ENCODE results near the gene FAR1. TPM values are rescaled to one million over a fixed set of nuclear protein-coding genes. Genes with fewer than 3 reads are reported as not detected.

Gene FAR1
- total RNA-seq, 2 donors from 2014 or later, result 40.2 to 43.2 TPM

GRCh38 chr11:13676576-13676975, 8.1 kb downstream of the FAR1 start:
- no peak for TF ChIP-seq POLR2A (IDR thresholded peaks at IDR 0.05)
- no peak for TF ChIP-seq CTCF (IDR thresholded peaks at IDR 0.05)
- no peak for DNase-seq
- no peaks in the 10 kb centered on the region for H3K27me3 ChIP-seq
- no peak for ATAC-seq
- 13 to 22% methylated on average over 1 of the region's 1 CpG for WGBS, 2 donors
- intact Hi-C loops (cut with DNase I), result no loop called here
- H3K4me3 ChIP-seq, result no peak overlapping the region
- no peaks in the 10 kb centered on the region for H3K9me3 ChIP-seq
- H3K4me1 ChIP-seq, result peaks cover 34% of the 10 kb centered on the region
- H3K36me3 ChIP-seq (replicated peaks in 1 of 2; ENCODE audit: insufficient read depth in 1 of 2, low read depth in 2 of 2), result no peaks in the 10 kb centered on the region
- H3K27ac ChIP-seq, result peak overlapping the region in 1 of 4 donors; percentile 26

- H3K27ac ChIP-seq, result no peak overlapping the region
- H3K27me3 ChIP-seq, result no peaks in the 10 kb centered on the region
- TF ChIP-seq CTCF (IDR thresholded peaks at IDR 0.05), result no peak
- TF ChIP-seq POLR2A (IDR thresholded peaks at IDR 0.05), result no peak
- peaks cover 26% of the 10 kb centered on the region for H3K4me1 ChIP-seq
- intact Hi-C loops (cut with DNase I), result no loop called here
- WGBS, 2 donors, result 91 to 100% methylated on average over 2 of the region's 2 CpGs
- no peaks in the 10 kb centered on the region for H3K36me3 ChIP-seq (replicated peaks in 1 of 2; ENCODE audit: insufficient read depth in 1 of 2, low read depth in 2 of 2)
- no peak for ATAC-seq
- no peaks in the 10 kb centered on the region for H3K9me3 ChIP-seq
- no peak for DNase-seq
- no peak overlapping the region for H3K4me3 ChIP-seq
Observed at GRCh38 chr11:13679768-13680167, 11.3 kb downstream of the FAR1 start.

GRCh38 chr11:13680501-13681264, 12.2 kb downstream of the FAR1 start:
- H3K9me3 ChIP-seq, result no peaks in the 10 kb centered on the region
- H3K4me3 ChIP-seq, result no peak overlapping the region
- H3K4me1 ChIP-seq, result peaks cover 19% of the 10 kb centered on the region
- H3K27me3 ChIP-seq, result no peaks in the 10 kb centered on the region
- TF ChIP-seq CTCF (IDR thresholded peaks at IDR 0.05) (no peak), POLR2A (IDR thresholded peaks at IDR 0.05) (no peak)
- no peaks in the 10 kb centered on the region for H3K36me3 ChIP-seq (replicated peaks in 1 of 2; ENCODE audit: insufficient read depth in 1 of 2, low read depth in 2 of 2)
- intact Hi-C loops (cut with DNase I), result no loop called here
- H3K27ac ChIP-seq, result no peak overlapping the region
- DNase-seq (peak in 1 of 4 donors; percentile 26), ATAC-seq (no peak)
- 80 to 83% methylated on average over 4 of the region's 4 CpGs for WGBS, 2 donors

- no peaks in the 10 kb centered on the region for H3K9me3 ChIP-seq
- no peak for TF ChIP-seq CTCF (IDR thresholded peaks at IDR 0.05)
- TF ChIP-seq POLR2A (IDR thresholded peaks at IDR 0.05), result no peak
- no peaks in the 10 kb centered on the region for H3K27me3 ChIP-seq
- intact Hi-C loops (cut with DNase I), result no loop called here
- DNase-seq, result no peak
- H3K4me1 ChIP-seq, result peaks cover 12% of the 10 kb centered on the region
- H3K27ac ChIP-seq, result no peak overlapping the region
- no peak overlapping the region for H3K4me3 ChIP-seq
- no peak for ATAC-seq
- no peaks in the 10 kb centered on the region for H3K36me3 ChIP-seq (replicated peaks in 1 of 2; ENCODE audit: insufficient read depth in 1 of 2, low read depth in 2 of 2)
- 91 to 100% methylated on average over 2 of the region's 2 CpGs for WGBS, 2 donors
Observed at GRCh38 chr11:13681446-13681845, 13.0 kb downstream of the FAR1 start.

GRCh38 chr11:13682212-13682611, 13.7 kb downstream of the FAR1 start:
- Histone ChIP-seq H3K36me3 (replicated peaks in 1 of 2; ENCODE audit: insufficient read depth in 1 of 2, low read depth in 2 of 2) (no peaks in the 10 kb centered on the region), H3K27me3 (no peaks in the 10 kb centered on the region), H3K9me3 (no peaks in the 10 kb centered on the region), H3K27ac (no peak overlapping the region), H3K4me1 (peaks cover 5% of the 10 kb centered on the region), H3K4me3 (no peak overlapping the region)
- ATAC-seq, result no peak
- DNase-seq, result no peak
- intact Hi-C loops (cut with DNase I), result no loop called here
- TF ChIP-seq POLR2A (IDR thresholded peaks at IDR 0.05), result no peak
- TF ChIP-seq CTCF (IDR thresholded peaks at IDR 0.05), result no peak
- 59 to 69% methylated on average over 1 of the region's 1 CpG for WGBS, 2 donors

Data from body of pancreas (tissue), 4 donors.